CD4-positive, alpha-beta T cell treated with Interferon gamma for 1 hour (primary cell): ENCODE results near the gene LRRC2.
"Not testable (repeated sequence)": the region's sequence is repeated elsewhere in the genome, so short reads cannot be mapped to it uniquely, and the experiment has no call there.

Experiments used
- DNase-seq: peaks from one replicate; pipeline ENCODE4 v3.0.0-alpha.2; 2020

Gene LRRC2

GRCh38 chr3:46551615-46552014 is 14.5 kb downstream of the LRRC2 start:
- DNase-seq, result no peak

- no peak for DNase-seq
Observed at GRCh38 chr3:46549989-46550388, 16.1 kb downstream of the LRRC2 start.

DNA sequence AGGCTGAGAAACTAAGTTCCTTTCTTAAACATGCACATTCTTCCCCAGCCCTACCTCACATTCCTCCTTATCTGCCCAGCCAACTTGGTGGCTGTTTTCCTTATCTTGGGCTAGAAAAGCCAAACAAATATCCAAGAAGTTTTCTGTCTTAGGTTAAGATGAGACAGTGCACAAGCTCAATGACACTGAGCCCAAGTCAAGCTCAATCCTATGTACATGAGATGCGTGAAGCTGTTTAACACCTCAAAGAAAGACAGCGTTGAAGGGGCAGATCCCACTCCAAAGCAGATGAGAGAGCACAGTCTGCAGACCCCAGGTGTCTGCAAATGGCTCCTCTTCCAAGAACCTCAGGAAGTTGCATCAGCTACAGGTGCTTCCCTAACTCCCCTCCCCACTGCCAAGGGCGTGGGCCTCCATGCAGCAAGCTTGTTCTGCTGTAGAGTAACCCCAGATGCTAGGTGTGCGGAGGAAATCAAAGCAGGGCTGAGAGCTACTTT is 16.6 kb downstream of the LRRC2 start:
- no peak for DNase-seq

GRCh38 chr3:46548611-46549010 is 17.5 kb downstream of the LRRC2 start:
- not testable (repeated sequence) for DNase-seq

DNA sequence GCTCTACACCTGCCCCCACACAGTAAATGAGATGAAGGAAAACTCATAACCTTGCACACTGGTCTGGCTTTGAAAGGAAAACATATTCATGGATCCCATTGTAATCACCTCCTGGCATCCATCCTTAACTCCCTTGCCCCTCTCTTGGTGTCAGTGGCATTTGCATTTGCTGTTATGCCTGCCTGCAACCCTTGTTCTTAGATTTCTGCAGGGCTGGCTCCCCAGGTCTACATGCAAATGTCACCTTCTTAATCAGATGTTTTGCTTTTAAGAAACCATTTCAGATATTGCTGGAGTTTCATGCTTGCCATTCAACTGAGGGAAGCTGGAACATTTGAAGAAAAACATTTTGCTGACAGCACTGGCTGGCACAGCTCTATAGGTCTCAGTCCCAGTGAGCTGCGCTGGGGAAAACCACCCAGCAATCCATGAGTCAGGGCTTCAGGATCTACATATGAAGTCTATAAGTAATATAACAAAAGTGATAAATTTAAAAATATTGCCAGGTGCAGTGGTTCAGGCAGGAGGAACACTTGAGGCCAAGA is 19.1 kb downstream of the LRRC2 start:
- no peak for DNase-seq

GRCh38 chr3:46545818-46546630 is 20.1 kb downstream of the LRRC2 start:
- DNase-seq, result no peak

GRCh38 chr3:46544771-46545503 is 21.2 kb downstream of the LRRC2 start:
- DNase-seq, result no peak

- DNase-seq, result no peak
Observed at GRCh38 chr3:46542801-46543201, 23.3 kb downstream of the LRRC2 start.

- DNase-seq, result no peak
Observed at GRCh38 chr3:46542344-46542743, 23.8 kb downstream of the LRRC2 start.

DNA sequence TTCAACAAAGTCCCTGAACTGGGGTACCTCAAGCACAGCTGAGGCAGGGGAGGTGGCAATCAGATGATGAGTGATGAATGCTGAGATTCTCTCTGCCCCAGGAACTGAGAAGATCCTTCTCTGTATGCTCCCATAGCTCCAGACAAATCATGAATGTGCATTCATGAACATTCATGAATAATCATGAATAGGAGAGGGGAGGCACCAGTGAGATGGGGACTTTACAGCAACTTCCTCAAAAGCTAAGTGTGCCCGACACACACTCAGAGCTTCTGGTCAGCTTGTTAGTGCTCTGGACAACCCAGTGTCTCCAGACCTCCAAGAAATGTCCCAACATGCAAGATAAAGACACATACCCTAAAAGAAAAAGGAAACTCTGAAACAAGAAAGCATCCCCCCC is 24.3 kb downstream of the LRRC2 start:
- no peak for DNase-seq

DNA sequence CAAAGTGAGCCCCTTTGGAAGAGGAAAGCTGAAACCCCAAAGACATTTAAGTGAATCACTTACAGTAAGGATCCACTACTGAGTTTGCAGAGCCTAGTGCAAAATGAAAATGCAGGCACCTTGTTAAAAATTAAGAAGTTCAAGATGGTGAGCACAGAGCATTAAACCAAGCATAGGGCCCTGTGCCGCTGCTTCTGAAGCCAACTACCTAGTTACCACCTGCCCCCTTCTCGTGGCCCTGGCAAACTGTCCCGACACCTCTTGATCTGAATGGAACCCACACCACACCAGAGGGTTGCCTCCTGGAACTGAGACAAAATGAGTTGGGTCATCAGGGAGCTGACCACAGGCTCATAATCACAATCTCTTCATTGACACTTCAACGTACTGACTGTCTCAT is 25.6 kb downstream of the LRRC2 start:
- no peak for DNase-seq

DNA sequence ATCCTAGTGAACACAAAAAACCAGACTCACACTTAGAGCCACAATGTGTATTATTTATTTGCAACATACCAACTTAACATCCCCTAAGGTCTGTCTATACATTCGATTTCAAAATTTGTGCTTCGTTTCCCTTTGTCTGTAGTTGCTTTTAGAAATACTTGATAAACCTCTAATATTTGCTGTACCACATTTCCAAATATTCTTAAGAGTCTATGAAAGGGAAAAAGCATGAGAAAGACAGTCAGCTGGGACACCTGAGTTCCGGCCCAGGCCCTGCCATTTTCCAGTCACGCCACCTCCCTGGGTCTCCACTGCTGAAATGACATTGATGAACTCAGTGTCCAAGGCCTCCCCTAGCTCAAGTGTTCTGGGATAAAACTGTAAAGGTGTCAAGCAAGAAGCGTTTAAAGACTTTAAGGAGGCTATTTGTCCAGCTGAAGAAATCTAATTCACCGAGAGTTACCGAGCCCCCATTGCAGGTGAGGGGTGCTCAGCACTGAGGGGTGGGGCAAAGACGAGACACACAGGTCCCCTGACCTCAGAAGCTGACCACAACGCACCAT is 26.6 kb downstream of the LRRC2 start:
- no peak for DNase-seq

GRCh38 chr3:46538803-46539442 is 27.2 kb downstream of the LRRC2 start:
- DNase-seq, result peak; percentile 91

GRCh38 chr3:46538425-46538802 is 27.7 kb downstream of the LRRC2 start:
- DNase-seq, result not testable (repeated sequence)

DNA sequence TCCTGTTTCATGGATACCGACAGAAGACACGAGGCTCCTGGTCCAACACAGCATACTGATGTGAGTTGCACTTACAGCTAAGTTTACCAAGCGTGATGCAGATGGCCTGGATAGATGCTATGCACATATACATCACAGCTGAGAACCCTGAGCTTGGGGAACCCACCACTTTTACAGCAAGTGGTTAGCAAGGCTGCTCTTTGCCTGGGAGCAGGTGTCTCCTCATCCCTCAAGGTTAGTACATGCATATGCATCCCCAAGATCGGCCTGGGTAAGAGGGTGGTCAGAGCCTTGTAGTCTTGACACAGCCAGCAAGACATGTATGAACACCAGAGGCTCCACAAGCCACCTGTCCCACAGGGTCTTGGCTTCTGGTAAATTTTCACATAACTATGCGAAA is 28.3 kb downstream of the LRRC2 start:
- no peak for DNase-seq

- no peak for DNase-seq
Observed at GRCh38 chr3:46537316-46537715, 28.8 kb downstream of the LRRC2 start.

GRCh38 chr3:46536758-46537157 is 29.3 kb downstream of the LRRC2 start:
- DNase-seq, result no peak

DNA sequence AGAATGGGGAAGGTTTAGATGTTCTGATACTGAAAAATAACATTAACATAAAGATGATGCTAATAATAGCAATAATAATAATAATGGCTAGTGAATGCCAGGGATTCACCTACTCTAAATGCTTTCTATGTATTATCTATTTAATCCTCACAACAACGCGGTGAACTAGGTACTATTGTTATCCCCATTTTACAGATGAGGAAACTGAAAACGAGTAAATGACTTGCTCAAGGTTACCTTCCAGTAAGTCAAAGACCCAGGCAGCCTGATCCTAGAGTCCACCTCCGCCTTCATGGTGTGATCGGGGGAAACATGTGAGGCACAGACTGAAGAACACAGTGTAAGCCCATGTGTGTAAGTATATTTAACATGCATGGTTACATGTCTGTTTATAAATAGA is 30.4 kb downstream of the LRRC2 start:
- no peak for DNase-seq

GRCh38 chr3:46533091-46533490 is 33.0 kb downstream of the LRRC2 start:
- DNase-seq, result no peak

DNA sequence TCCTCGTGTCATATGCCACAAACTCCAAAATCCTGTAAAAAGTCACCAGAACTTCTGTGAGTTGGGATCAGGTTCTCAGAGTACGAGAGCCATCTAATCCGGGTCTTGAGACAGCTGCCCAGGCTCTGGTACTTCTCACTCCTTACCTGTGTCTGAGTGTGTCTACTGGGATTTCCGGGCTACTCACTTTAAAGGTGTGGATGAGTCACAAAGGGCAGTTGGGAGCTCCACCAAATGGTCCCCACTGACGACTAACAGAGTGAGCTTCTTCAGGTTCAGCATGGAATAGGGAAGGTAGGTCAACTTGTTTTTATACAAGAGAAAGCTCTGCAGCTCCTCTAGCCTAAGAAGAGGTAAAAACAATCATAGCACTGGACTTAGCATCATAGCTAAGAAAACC is 38.9 kb downstream of the LRRC2 start:
- DNase-seq, result no peak

DNA sequence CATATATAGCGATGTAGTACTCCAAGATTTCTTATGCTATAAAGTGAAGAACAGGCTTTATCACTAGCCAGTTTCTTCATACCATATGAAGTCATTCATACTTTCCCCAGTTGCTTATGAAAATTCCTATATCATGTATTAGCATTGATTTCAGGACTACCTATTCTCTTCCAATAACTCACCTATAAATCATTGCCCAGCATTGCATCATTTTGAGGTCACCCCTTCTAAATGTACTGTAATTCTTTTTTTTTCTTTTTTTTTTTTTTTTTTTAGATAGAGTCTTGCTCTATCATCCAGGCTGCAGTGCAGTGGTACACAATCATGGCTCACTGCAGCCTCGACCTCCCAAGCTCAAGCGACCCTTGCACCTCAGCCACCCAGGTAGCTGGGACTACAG is 41.3 kb downstream of the LRRC2 start:
- DNase-seq, result no peak

GRCh38 chr3:46524008-46524407 is 42.1 kb downstream of the LRRC2 start:
- DNase-seq, result no peak

DNA sequence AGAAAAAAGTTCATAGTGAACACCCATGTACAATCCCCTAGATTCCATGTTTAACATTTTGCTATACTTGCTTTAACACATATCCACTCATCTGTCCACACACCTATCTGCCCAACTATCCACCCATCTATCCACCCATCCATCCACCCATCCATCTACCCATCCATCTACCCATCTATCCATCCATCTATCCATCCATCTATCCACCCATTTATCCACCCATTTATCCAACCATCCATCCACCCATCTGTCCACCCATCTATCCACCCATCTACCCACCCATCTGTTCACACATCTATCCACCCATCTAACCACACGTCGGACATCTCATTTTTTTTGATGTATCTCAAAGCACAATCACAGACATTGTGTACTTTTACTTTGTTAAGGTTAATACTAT is 42.5 kb downstream of the LRRC2 start:
- no peak for DNase-seq
